8988T (cell line): ENCODE data around the gene GSTT4.
"Not testable (repeated sequence)": the region's sequence is repeated elsewhere in the genome, so short reads cannot be mapped to it uniquely, and the experiment has no call there.

Experiments used
- DNase-seq: peaks from one replicate; pipeline ENCODE4 v3.0.0; 2011

GSTT4 gene

DNA sequence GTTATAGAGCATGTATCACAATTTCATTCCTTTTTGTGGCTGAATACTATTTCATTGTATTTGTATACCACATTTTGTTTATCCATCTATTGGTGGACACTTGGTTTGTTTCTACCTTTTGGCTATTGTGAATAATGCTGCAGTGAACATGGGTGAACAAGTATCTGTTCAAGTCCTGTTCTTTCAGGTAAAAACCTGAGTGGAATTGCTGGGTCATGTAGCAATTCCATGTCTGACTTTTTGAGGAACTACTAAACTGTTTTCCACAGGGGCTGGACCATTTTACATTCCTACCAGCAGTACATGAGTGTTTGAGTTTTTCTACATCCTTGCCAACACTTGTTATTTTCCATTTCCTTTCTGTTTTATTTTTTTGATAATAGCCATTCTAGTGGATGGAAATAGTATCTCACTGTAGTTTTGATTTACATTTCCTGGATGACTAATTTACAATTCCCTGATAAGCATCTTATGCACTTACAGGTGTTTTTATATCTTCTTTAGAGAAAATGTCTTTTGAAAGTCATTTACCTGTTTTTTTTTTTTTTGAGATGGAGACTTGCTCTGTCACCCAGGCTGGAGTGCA, 18.0 kb upstream of the GSTT4 start:
- DNase-seq: no peak

DNA sequence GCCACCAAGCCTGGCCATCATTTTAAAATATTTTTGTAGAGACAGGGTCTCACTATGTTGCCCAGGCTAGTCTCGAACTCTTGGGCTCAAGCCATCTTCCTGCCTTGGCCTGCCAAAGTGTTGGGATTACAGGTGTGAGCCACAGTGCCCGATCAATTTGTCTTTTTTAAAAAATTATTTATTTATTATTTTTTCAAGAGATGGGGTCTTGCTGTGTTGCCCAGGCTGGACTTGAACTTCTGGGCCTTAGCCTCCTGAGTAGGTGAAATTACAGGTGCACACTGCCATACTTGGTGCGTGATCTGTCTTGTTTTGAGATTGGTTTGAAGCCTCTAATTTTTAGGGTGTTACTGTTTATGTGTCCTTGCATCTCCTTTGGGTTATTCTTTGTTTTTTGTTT, 16.1 kb upstream of the GSTT4 start:
- no peak for DNase-seq

DNA sequence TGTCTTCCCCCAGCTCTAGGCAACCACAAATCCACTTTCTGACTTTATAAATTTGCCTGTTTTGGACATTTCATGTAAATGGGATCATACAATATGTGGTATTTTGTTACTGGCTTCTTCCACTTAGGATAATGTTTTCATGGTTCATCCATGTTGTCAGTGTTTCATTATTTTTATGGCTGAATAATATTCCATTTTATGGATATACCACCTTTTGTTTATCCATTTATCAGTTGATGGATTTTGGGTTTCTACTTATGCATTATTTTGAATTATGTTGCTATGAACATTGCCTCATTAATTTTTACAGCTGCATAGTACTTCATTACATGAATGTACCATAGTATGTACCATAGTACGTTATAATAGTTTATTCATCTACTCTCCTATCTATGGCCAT, 10.9 kb upstream of the GSTT4 start:
- DNase-seq: no peak

DNA sequence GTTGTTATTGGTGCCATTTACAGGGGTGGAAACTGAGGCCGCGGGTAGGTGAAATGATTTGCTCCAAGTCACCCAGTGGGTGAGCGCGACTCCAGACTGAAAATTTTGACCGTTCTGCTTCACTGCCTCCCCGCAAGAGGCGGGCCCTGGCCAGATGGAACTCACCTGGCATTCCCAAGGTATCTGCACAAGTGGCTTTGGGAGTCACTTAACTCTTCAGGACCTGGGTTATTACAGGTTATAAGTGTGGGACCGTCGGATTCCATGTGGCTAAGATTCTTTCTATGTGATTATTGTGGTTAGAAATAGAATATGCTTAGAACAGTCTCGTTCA, 6.4 kb upstream of the GSTT4 start:
- no peak for DNase-seq

DNA sequence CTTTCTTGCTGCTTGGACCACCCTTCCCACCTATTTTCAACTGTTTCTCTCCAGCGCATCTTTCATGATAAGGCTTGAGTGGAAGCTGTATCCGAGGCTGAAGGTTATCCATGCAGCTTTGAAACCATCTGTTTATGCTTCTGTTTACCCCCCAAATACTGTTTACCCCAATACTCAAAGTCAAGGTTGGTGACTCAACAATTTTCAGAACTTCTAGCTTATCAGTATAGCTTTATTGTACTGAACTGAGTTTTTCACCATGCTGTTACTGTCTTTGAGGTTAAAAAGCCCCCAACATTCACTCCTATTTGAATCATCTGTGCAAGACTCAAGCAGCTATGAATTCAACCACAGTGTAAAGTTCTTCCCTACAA, 4.8 kb upstream of the GSTT4 start:
- DNase-seq: no peak

DNA sequence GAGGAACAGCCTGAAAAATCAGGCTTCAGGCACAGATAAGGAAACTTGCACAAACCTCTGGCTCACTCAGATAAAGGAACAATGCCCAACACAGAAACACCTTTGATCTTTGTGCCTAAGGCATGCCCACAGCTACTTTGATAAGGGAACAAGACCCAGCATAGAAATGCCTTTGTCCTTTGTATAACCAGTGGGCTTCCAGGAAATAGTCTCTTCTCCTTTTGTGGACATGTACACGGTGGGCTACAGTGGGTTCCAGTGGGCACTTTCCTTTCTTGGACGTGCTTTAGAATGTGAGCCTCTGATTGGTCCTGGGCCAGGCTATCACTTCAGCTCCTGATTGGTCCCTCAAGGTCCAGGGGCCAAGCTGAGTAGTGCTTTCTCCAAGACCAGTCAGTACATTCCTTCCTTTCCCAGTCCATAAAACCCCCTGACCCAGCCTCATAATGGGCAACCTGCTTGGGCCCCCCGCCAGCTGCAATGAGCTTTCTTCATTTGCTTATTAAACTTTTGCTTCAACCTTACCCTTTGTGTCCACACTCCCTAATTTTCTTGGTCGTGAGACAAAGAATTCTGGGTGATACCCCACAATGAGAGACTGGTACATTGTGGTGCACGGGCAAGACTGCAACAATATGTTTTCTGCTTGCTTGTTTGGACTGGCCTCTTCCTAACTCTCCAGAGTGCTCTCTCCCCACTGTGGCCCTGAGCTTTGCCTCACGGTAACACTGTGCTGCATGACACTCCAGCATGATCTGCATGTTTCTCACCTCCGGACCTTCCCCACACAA, 4.2 kb upstream of the GSTT4 start:
- DNase-seq: no peak

DNA sequence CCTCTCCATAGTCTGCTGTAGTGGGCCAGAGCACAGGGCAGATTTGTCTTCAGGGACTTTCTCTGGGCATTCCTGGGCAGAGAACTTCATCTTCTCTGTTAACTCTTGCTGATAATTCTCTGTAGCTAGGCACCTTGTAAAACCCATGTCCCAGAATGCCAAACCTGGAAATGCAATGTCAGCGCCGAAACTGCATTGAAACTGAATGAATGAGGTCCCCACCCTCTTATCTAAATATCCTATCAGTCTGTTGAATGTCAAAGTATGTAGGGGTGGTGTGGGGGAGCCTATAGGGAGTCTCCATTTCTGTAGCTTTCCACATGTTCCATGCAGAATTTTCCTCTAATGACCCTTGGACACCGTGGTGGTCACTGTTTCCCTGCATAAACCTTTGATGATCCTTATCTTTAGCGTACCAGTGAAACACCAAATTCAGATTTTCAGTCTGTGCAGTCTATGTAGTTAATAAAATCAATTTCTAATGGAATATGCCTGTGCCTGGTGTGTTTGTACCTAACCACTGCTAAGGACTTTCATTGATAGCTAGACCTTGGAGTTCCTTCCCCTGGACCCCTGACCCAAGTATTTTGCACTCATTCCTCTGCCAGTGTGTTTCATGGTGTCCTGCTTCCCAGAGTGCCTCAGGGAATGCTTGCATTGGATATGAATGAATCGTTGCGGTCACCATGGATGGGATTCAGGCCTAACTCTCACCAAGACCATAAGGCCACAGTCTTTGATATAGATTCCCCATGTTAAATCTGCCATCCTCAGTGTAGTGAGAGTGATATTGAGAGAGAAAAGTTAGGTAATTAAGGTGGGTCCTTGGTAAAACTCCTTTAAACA, 3.4 kb upstream of the GSTT4 start:
- no peak for DNase-seq

DNA sequence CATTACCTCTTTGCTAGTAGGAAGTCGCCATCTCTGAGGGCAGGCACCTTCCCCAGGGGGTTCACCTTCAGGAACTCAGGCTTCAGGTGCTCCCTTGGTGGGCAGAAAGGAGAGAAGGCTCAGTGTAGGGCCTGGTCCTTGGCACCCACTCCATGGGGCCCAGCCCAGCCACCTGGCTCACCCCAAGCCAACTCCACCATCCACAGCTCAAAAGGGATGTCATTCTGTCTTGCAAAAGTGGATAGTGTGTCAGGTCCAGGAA, 2.7 kb upstream of the GSTT4 start:
- DNase-seq: no peak

DNA sequence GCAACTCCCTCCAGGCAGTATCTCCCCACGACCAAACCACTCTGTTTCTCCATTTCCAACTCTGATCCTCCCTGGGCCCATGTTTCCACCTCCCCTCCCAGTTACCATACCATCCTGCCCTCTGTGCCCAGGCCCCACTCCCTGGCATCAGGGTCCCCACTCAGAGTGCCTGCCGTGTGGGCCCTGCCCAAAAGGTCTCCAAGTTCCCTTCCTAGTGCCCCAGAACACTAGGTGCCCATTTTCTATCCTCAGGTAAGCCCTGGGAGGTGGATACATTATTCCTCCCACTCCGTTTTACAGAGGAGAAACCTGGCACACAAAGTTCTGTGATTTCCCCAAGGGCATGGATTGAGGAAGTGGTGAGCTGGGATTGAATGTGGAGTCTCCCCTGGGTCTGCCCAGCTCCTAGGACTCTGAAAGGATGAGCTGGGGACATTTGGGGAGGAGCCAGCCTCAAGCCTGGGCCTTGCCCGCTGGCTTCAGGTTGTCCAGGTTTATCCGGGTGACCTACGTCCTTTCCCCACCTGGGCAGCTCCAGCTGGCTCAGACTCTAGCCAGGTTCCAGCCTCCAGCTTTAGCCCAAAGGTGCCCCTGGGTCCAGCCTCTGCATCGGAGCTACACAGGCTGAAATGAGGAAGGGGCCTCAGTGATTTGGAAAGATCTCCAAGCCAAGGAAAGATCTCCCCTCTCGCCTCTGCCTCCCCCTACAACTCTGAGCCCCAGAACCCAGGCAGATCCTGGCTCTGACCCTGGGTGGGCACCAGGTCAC, 2.2 kb upstream of the GSTT4 start:
- DNase-seq: no peak

DNA sequence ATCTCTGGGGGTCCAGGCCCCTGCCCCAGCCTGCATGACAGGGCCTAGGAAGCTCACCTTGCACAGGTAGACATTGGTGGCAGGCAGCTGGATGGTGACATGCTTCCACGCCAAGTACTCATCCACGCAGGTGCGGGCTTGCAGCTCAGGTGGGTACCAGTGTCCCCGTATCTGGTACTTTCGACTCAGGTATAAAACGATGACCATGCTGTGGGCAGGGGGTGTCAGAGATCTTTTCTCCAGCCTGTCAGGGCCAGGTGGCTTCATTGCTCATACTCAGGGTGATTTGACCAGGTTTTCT, 1.6 kb upstream of the GSTT4 start:
- no peak for DNase-seq

DNA sequence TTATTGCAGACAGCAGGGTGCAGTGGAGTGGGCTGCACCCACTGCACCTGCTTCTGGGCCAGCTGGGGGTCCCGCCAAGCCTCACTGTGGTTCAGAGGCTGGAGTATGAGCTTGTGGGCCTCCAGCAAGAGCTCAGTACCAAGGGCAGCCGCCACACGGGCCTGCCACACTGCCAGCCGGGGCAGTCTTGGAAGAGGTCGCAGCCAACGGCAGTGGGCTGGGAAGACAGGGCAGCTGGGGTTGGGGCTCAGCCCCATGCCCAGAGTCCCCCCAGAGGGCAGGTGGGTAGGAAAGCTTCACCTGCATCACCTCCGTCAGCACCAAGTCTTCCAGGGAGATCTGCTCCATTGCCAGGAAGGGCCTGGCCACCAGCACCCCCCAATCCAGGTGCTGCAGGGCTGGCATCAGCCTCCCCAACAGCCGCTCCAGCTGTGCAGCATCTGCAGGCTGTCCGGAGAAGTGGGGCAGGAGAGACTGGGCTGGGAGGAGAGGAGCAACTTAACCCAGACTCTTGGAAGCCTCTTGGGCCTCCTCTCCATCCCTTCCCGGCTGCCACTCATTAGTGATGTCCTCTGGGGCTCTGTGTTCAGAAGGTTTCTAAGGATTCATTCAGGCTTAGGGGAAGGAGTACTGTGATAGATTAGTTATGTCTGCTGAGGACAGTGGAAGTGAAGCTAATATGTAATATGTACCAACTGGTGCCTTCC, 1.1 kb upstream of the GSTT4 start:
- DNase-seq: no peak

DNA sequence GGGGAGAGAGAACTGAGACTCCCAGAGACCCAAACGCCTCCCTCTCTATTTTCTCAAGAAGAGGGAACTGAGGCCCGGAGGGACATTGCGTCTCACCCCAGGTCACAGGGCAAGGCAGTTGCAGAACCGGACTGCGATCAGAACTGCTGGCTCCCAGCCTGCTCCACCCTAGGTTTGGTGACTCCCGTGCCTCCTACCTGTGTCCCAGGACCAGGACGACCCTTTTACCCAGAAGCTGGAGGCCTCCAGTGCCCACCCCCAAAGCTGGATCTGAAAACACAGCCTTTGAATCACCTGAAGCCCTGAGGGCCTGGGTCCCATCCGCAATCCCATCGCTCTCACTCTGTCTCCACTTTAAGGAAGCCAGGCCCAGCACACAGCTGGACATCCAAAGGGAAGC, 1.4 kb downstream of the GSTT4 start:
- no peak for DNase-seq

DNA sequence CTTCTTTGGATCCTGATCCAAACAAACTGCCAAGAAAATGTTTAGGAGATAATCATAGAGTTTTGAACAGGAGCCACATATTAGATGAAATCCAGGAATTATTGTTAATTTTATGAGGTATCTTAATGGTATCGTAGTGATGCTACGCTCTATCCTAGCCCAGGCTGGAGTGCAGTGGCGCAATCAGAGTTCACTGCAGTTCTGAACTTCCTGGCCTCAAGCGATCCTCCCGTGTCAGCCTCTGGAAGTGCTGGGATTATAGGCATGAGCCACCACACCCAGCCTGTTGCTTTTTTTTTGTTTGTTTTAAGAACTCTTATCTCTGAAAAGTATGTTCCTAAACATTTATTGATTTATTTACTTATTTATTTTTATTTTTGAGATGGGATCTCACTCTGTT, 2.4 kb downstream of the GSTT4 start:
- no peak for DNase-seq

DNA sequence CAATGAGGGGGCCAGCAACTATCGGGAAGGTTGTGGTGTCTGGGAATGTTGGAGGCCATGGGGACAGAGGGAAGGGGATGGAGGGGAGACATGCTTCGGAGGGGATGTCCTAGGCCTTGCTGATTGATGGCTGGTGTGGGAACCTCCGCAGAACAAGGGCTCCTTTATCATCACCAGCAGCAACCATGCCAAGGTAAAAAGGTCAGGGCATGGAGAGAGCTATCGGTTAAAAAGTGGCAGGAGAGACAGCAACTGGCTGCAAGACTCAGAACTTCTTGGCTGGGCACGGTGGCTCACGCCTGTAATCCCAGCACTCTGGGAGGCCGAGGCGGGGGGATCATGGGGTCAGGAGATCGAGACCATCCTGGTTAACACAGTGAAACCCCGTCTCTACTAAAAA, 3.0 kb downstream of the GSTT4 start:
- no peak for DNase-seq

DNA sequence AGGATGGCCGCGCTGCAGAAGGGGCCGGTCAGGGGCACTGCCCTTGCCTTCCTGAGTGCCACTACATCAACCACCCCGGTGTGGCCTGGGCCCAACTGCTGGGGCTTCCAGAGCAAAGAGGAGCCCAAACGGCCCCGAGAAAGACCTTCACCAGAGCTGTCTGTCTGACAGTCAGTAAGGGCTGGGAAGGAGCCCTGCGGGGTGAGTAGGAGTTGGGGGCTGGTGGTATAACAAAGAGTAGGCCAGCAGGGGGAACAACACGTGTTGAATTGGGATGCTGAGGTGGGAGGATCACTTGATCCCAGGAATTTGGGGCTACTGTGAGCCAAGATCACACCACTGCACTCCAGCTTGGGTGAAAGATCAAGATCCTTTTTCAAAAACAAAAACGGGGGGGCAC, 3.9 kb downstream of the GSTT4 start:
- no peak for DNase-seq

DNA sequence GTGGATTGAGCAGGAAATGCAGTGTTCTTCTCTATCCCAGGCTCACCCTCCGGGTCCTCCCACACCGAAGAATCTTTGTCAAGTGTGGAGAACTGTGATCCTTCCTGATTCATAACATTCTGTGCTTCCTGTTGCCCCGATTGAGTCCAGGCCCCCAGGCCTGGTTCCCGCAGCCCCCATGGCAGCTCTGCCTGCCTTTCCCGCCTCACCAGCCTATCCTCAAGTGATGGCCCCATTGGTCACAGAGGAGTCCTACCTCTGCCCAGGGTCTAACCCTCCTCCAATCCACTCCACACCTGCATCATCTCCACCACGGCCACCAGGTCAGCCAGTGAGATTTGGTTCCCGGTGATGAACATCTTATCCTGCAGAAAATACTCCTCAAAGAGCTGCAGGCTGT, 5.5 kb downstream of the GSTT4 start:
- not testable (repeated sequence) for DNase-seq

DNA sequence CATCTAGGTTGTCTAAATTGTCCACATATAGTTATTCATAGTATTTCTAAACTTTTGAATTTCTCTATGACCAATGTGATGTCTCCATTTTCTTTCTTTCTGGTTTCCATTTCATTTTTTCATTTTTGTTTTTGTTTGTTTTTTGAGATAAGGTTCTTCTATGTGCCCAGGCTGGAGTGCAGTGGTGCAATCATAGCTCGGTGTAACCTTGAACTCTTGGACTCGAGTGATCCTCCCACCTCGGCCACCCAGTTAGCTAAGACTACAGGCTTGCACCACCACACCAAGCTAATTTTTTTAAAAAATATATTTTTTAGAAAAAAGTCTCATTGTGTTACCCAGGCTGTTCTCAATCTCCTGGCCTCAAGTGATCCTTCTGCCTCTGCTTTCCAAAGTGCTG, 8.2 kb downstream of the GSTT4 start:
- DNase-seq: no peak

DNA sequence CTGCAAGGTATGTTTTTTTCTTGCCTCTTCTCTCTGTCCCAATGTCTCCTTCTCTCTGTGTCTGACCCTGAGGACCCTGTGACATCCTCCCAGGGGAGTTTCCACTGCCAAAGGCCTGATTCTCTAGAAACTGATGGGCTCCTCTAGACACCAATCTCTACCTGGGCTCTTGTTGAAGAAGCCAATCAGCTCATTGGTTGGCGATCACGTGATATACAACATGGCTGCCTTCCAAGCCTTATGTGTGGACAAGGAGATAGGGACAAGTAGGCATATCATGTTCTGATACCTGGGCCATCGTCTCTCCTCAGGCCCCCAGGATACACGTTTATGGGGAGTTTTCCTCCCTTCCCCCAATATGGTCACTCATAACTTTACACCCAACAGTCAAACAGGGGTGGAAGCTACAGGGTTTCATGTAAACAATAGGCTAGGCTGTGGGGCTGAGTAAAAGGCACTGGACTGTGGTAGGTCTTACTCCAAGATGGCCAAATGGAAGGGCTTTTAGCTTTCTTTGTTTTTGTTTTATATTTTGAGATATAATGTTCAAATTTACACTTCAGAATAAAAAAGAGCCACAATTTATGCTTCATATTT, 11.6 kb downstream of the GSTT4 start:
- not testable (repeated sequence) for DNase-seq

DNA sequence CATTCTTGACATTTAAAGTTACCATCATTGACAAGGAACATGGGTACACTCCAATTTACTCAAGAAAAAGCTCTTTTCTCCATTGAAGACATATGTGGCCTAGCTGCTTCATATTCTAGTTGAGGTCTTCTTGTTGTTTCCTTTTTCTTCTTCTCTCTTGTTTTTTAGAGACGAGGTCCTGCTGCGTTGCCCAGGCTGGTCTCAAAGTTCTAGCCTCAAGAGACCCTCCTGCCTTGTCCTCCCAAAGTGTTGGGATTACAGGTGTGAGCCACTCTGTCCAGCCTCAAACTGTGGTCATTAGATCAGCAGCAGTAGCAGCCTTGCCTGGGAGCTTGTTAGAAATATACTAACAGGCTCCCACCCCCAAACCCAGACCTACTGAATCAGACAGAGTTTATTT, 12.2 kb downstream of the GSTT4 start:
- not testable (repeated sequence) for DNase-seq

DNA sequence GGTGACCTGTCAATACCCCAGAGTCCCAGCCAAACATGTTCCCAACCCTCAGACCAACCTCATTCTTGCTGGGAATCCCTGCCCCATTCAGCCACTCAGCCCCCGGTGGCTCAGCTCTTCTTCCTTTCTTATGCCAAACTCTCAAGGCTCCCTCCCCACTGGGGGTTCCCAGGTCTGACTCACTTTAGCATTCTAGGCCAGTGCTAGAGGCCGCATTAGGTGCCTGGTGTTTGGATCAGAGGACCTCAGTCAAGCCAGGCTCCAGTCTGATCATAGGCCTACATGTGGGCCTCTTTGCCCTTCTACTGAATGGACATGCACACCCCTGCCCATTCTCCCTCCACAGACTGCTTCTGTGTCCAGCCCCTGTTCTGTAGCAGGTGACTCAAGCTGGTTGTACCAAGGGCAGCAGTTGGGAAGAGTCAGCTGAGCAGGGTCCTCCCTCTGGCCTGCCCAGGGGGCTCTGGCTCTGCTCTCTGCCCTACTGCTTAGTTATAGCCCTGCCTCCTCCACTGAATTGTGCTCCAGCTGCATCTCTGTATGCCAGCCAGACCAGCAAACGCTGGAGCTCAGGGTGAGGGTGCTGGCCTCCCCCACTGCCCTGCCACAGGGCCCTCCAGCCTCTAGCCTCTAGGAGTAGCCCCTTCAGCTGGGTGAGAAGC, 15.5 kb downstream of the GSTT4 start:
- not testable (repeated sequence) for DNase-seq

DNA sequence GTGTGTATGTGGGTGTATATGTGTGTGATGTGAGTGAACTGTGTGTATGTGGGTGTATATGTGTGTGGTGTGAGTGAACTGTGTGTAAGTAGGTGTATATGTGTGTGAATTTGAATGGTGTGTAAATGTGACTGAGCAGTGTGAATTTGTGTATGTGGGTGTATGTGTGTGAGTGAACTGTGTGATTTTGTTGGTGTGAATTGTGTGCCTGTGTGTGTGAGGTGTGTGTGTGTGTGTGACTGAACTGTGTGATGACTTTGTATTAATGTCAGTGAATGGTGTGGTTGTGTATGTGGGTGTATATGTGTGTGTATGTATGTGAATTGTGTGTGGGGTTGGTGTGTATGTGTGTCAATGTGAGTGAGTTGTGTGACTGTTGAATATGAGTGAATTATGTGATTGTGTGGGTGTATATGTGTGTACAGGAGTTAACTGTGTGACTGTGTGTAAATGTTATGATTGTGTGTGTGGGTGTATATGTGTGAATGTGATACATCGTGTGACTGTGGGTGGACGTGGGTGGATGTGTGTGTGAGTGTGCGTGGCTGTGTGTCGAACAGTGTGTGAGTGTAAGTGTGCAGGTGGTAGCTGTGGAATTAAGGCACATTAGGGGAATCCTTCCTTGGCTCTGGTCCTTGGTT, 18.6 kb downstream of the GSTT4 start:
- DNase-seq: not testable (repeated sequence)

DNA sequence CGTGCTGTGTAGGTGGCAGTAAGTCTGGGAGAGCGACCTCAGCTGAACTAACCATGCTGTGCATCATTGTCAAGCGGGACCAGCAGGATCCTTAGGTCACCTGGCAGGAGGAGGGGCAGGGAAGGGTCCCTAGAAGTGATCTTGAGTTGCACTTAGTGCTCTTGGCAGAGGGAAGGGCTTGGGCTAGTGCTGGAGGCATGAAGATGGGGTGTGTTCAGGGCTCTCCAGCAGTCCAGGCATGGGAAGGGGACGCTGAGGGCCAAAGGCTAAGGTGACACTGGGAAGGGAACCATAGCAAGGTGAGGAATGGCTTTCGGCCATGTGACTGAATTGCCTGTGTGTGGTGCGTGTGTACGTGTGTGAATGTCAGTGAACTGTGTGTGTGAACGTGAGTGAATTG, 19.2 kb downstream of the GSTT4 start:
- DNase-seq: not testable (repeated sequence)
